Activated T-helper 17 cell treated with anti-CD3 and anti-CD28 coated beads, Interleukin-2, amount 50 U/mL, for 72 hours (primary cell): ENCODE data around the gene MAGI1. TPM values are rescaled to one million over a fixed set of nuclear protein-coding genes. Genes with fewer than 3 reads are reported as not detected.

ENCODE experiments used
- ATAC-seq: fragments of 150-1000 bp; cut with Tn5 transposase; replicated peaks from 2 replicates; pipeline ENCODE4 v1.10.0; 2021; ENCODE audit warnings: mild to moderate bottlenecking, moderate library complexity
- H3K27ac Mint-ChIP-seq: one replicate; pipeline ENCODE4 v1.8.0; 2022; ENCODE audit warnings: mixed read lengths
- H3K27me3 Mint-ChIP-seq: one replicate; pipeline ENCODE4 v1.8.0; 2022; ENCODE audit warnings: mixed read lengths
- H3K36me3 Mint-ChIP-seq: one replicate; pipeline ENCODE4 v1.8.0; 2022; ENCODE audit warnings: low read depth, mild to moderate bottlenecking, mixed read lengths
- H3K4me1 Mint-ChIP-seq: one replicate; pipeline ENCODE4 v1.8.0; 2022; ENCODE audit warnings: mixed read lengths
- H3K4me3 Mint-ChIP-seq: one replicate; pipeline ENCODE4 v1.8.0; 2022; ENCODE audit warnings: mild to moderate bottlenecking, mixed read lengths
- H3K9me3 Mint-ChIP-seq: one replicate; pipeline ENCODE4 v1.8.0; 2022; ENCODE audit warnings: mixed read lengths
- total RNA-seq, 2 donors: library from RNA; stranded (reverse); gene quantifications; one replicate each; pipeline ENCODE4 v1.2.3, GENCODE V29; 2022

Gene MAGI1
- total RNA-seq, result under 1 TPM in 1 of 2 donors, not detected in 1; 0.06 TPM

- H3K9me3 Mint-ChIP-seq, result peaks cover 6% of the 10 kb centered on the region
- H3K4me3 Mint-ChIP-seq, result peak within 1 kb of the TSS; percentile 69
- peak; percentile 18 for ATAC-seq
- no peak within 1 kb of the TSS for H3K27ac Mint-ChIP-seq
- no peaks in the 10 kb centered on the region for H3K4me1 Mint-ChIP-seq
- no peaks in the 10 kb centered on the region for H3K36me3 Mint-ChIP-seq
- peaks cover 70% of the 10 kb centered on the region for H3K27me3 Mint-ChIP-seq
Measured at GRCh38 chr3:66038726-66039589, at the start of gene MAGI1. MAGI1 (minus strand) TSS chr3:66038918; CDS start chr3:66038308, 610 bp downstream.

GRCh38 chr3:66083784-66084213, 45.1 kb upstream of the MAGI1 start:
- no peak for ATAC-seq
- no peak overlapping the region for H3K4me3 Mint-ChIP-seq
- H3K27me3 Mint-ChIP-seq, result no peaks in the 10 kb centered on the region
- no peaks in the 10 kb centered on the region for H3K4me1 Mint-ChIP-seq
- no peaks in the 10 kb centered on the region for H3K9me3 Mint-ChIP-seq
- H3K27ac Mint-ChIP-seq, result no peak overlapping the region
- no peaks in the 10 kb centered on the region for H3K36me3 Mint-ChIP-seq

GRCh38 chr3:66083096-66083678, 44.5 kb upstream of the MAGI1 start:
- Mint-ChIP-seq H3K4me3 (no peak overlapping the region), H3K4me1 (no peaks in the 10 kb centered on the region), H3K36me3 (no peaks in the 10 kb centered on the region), H3K27ac (no peak overlapping the region), H3K27me3 (no peaks in the 10 kb centered on the region), H3K9me3 (no peaks in the 10 kb centered on the region)
- no peak for ATAC-seq

- Mint-ChIP-seq H3K27me3 (no peaks in the 10 kb centered on the region), H3K4me3 (no peak overlapping the region), H3K4me1 (no peaks in the 10 kb centered on the region), H3K36me3 (no peaks in the 10 kb centered on the region), H3K27ac (no peak overlapping the region), H3K9me3 (no peaks in the 10 kb centered on the region)
- no peak for ATAC-seq
Measured at GRCh38 chr3:66082679-66083078, 44.0 kb upstream of the MAGI1 start.

GRCh38 chr3:66080167-66080566, 41.4 kb upstream of the MAGI1 start:
- H3K36me3 Mint-ChIP-seq, result no peaks in the 10 kb centered on the region
- H3K4me1 Mint-ChIP-seq, result no peaks in the 10 kb centered on the region
- no peak overlapping the region for H3K4me3 Mint-ChIP-seq

GRCh38 chr3:66077973-66078372, 39.3 kb upstream of the MAGI1 start:
- peaks cover 7% of the 10 kb centered on the region for H3K27me3 Mint-ChIP-seq

More at GRCh38 chr3:66080167-66080566, 41.4 kb upstream of the MAGI1 start:
- Mint-ChIP-seq H3K27ac (no peak overlapping the region), H3K9me3 (peaks cover 3% of the 10 kb centered on the region), H3K27me3 (peaks cover 3% of the 10 kb centered on the region)
- no peak for ATAC-seq

GRCh38 chr3:66076861-66077470, 38.2 kb upstream of the MAGI1 start:
- Mint-ChIP-seq H3K36me3 (no peaks in the 10 kb centered on the region), H3K27ac (no peak overlapping the region), H3K9me3 (peaks cover 3% of the 10 kb centered on the region), H3K4me1 (no peaks in the 10 kb centered on the region), H3K4me3 (no peak overlapping the region), H3K27me3 (peaks cover 7% of the 10 kb centered on the region)
- ATAC-seq, result no peak

More at GRCh38 chr3:66077973-66078372, 39.3 kb upstream of the MAGI1 start:
- ATAC-seq, result no peak
- H3K4me3 Mint-ChIP-seq, result no peak overlapping the region
- H3K36me3 Mint-ChIP-seq, result no peaks in the 10 kb centered on the region
- peaks cover 3% of the 10 kb centered on the region for H3K9me3 Mint-ChIP-seq
- no peak overlapping the region for H3K27ac Mint-ChIP-seq
- no peaks in the 10 kb centered on the region for H3K4me1 Mint-ChIP-seq

GRCh38 chr3:66075281-66075680, 36.6 kb upstream of the MAGI1 start:
- ATAC-seq, result no peak
- H3K9me3 Mint-ChIP-seq, result peaks cover 3% of the 10 kb centered on the region
- no peak overlapping the region for H3K27ac Mint-ChIP-seq
- H3K27me3 Mint-ChIP-seq, result peaks cover 7% of the 10 kb centered on the region
- no peak overlapping the region for H3K4me3 Mint-ChIP-seq
- no peaks in the 10 kb centered on the region for H3K4me1 Mint-ChIP-seq
- H3K36me3 Mint-ChIP-seq, result no peaks in the 10 kb centered on the region

GRCh38 chr3:66073464-66074141, 34.9 kb upstream of the MAGI1 start:
- Mint-ChIP-seq H3K27ac (no peak overlapping the region), H3K4me3 (no peak overlapping the region), H3K36me3 (no peaks in the 10 kb centered on the region), H3K9me3 (peaks cover 7% of the 10 kb centered on the region), H3K4me1 (no peaks in the 10 kb centered on the region), H3K27me3 (peaks cover 10% of the 10 kb centered on the region)
- no peak for ATAC-seq

- ATAC-seq, result no peak
- no peak overlapping the region for H3K27ac Mint-ChIP-seq
- H3K36me3 Mint-ChIP-seq, result no peaks in the 10 kb centered on the region
Measured at GRCh38 chr3:66068255-66068654, 29.5 kb upstream of the MAGI1 start.

GRCh38 chr3:66066963-66067617, 28.4 kb upstream of the MAGI1 start:
- Mint-ChIP-seq H3K27me3 (peaks cover 6% of the 10 kb centered on the region), H3K4me3 (no peak overlapping the region), H3K27ac (no peak overlapping the region), H3K36me3 (no peaks in the 10 kb centered on the region), H3K4me1 (no peaks in the 10 kb centered on the region), H3K9me3 (peaks cover 4% of the 10 kb centered on the region)
- no peak for ATAC-seq

More at GRCh38 chr3:66068255-66068654, 29.5 kb upstream of the MAGI1 start:
- peaks cover 4% of the 10 kb centered on the region for H3K9me3 Mint-ChIP-seq
- no peak overlapping the region for H3K4me3 Mint-ChIP-seq
- peaks cover 6% of the 10 kb centered on the region for H3K27me3 Mint-ChIP-seq
- H3K4me1 Mint-ChIP-seq, result no peaks in the 10 kb centered on the region

- Mint-ChIP-seq H3K27me3 (peaks cover 4% of the 10 kb centered on the region), H3K4me1 (no peaks in the 10 kb centered on the region), H3K36me3 (no peaks in the 10 kb centered on the region), H3K9me3 (peaks cover 4% of the 10 kb centered on the region), H3K27ac (no peak overlapping the region), H3K4me3 (no peak overlapping the region)
- no peak for ATAC-seq
Measured at GRCh38 chr3:66055289-66055688, 16.6 kb upstream of the MAGI1 start.

GRCh38 chr3:66053550-66054094, 14.9 kb upstream of the MAGI1 start:
- Mint-ChIP-seq H3K27ac (no peak overlapping the region), H3K4me3 (no peak overlapping the region), H3K36me3 (no peaks in the 10 kb centered on the region), H3K4me1 (no peaks in the 10 kb centered on the region), H3K9me3 (peaks cover 4% of the 10 kb centered on the region), H3K27me3 (peaks cover 4% of the 10 kb centered on the region)
- no peak for ATAC-seq
